HepG2 (cell line): Measurements from ENCODE around the gene LAMA1. TPM values are rescaled to one million over a fixed set of nuclear protein-coding genes. Genes with fewer than 3 reads are reported as not detected.

Source experiments
- ATAC-seq: fragments of 200-7000 bp; cut with Tn5 transposase; 3 replicates; pipeline ENCODE4 v1.9.1; 2020; ENCODE audit warnings: mild to moderate bottlenecking, moderate library complexity
- BruUV-seq: library from RNA; stranded (reverse); fragments of 400-500 nt; replicated peaks from 2 replicates; lab custom pipeline; 2021; lab: Mats Ljungman, UMichigan
- CTCF ChIA-PET: fragments of 300-600 bp; formaldehyde crosslinking; extraction: SDS; loops from one replicate; lab custom pipeline; 2021; ENCODE audit warnings: low total read pairs, inconsistent platforms, low intra/inter-chr PET ratio; lab: Yijun Ruan, JAX
- POLR2A ChIA-PET: fragments of 350-600 bp; sonication (Branson Sonifier 250); formaldehyde crosslinking; loops from one replicate; lab custom pipeline; 2020; ENCODE audit warnings: antibody characterized with exemption, inconsistent platforms; lab: Yijun Ruan, JAX
- DNase-seq: peaks from one replicate; pipeline ENCODE4 v3.0.0-alpha.2; 2015; ENCODE audit warnings: low spot score
- FAIRE-seq: peaks from 3 replicates; lab custom pipeline; 2011; peaks lifted over from hg19 to GRCh38; lab: Jason Lieb, UNC
- H2AFZ ChIP-seq: one replicate; pipeline ENCODE4 v1.6.1; 2011; ENCODE audit warnings: low read length, inconsistent platforms
- H3K27ac ChIP-seq: fragments of 300-600 bp; 3 replicates; pipeline ENCODE4 v1.8.0; 2011; ENCODE audit warnings: mixed run types, mild to moderate bottlenecking, mixed read lengths, low read length, inconsistent platforms; ENCODE audit not compliant: insufficient read depth; ENCODE audit errors: extremely low read length
- H3K27me3 ChIP-seq, 2 experiments: fragments of 200-600 bp in 1 of 2; 2 replicates in 1 of 2; 3 replicates in 1 of 2; pipeline versions ENCODE4 v1.6.0 to v1.8.0; 2011; ENCODE audit warnings: low read length in 2 of 2, mild to moderate bottlenecking in 2 of 2, moderate library complexity in 2 of 2, inconsistent platforms in 1 of 2; ENCODE audit not compliant: insufficient read depth in 2 of 2, control insufficient read depth in 1 of 2
- H3K36me3 ChIP-seq, 2 experiments: fragments of 200-600 bp in 1 of 2; replicated peaks in 1 of 2; 2 replicates in 1 of 2; 3 replicates in 1 of 2; pipeline versions ENCODE4 v1.5.1 to v1.8.0; 2011; ENCODE audit warnings: low read length in 2 of 2, inconsistent platforms in 1 of 2; ENCODE audit not compliant: insufficient read depth in 2 of 2, control insufficient read depth in 1 of 2
- H3K4me1 ChIP-seq: 2 replicates; pipeline ENCODE4 v1.5.1; 2012; ENCODE audit warnings: low read length, inconsistent platforms; ENCODE audit not compliant: insufficient read depth
- H3K4me2 ChIP-seq: 2 replicates; pipeline ENCODE4 v1.6.0; 2011; ENCODE audit warnings: low read depth, low read length, inconsistent platforms
- H3K4me3 ChIP-seq, 3 experiments: fragments of 200-600 bp in 1 of 3; sonication (generic), shearing (Covaris generic) in 1 of 3; replicated peaks in 1 of 3; 2 replicates each; pipeline ENCODE4 v1.5.1; 2011 to 2016; ENCODE audit warnings: low read length in 3 of 3, inconsistent platforms in 2 of 3, low read depth in 2 of 3, mild to moderate bottlenecking in 2 of 3, control low read depth in 1 of 3, mixed read lengths in 1 of 3; ENCODE audit not compliant: insufficient read depth in 1 of 3
- H3K79me2 ChIP-seq: one replicate; pipeline ENCODE4 v1.6.1; 2011; ENCODE audit warnings: low read length, inconsistent platforms; ENCODE audit not compliant: insufficient read depth
- H3K9ac ChIP-seq: 2 replicates; pipeline ENCODE4 v1.6.0; 2011; ENCODE audit warnings: mild to moderate bottlenecking, low read depth, low read length, inconsistent platforms; ENCODE audit not compliant: insufficient read depth
- H3K9me3 ChIP-seq: 2 replicates; pipeline ENCODE4 v1.5.1; 2012; ENCODE audit warnings: mild to moderate bottlenecking, low read length
- H4K20me1 ChIP-seq: 2 replicates; pipeline ENCODE4 v1.6.0; 2011; ENCODE audit warnings: inconsistent platforms, mild to moderate bottlenecking, low read length, moderate library complexity; ENCODE audit not compliant: insufficient read depth
- ATF1 ChIP-seq: IDR thresholded peaks from 2 replicates; pipeline ENCODE4 v1.6.1; 2016; ENCODE audit warnings: mild to moderate bottlenecking, control low read depth
- CREB1 ChIP-seq, 2 experiments: fragments of 450-650 bp in 1 of 2; IDR thresholded peaks; 2 replicates each; pipeline ENCODE4 v1.6.1; 2016 to 2017; ENCODE audit warnings: control low read depth in 1 of 2, mild to moderate bottlenecking in 1 of 2, missing compliant biosample characterization in 1 of 2, missing genetic modification characterization in 1 of 2
- EED ChIP-seq: sonication (generic); formaldehyde crosslinking; IDR thresholded peaks from 2 replicates; pipeline ENCODE4 v1.5.0; 2020; ENCODE audit warnings: mild to moderate bottlenecking, missing genetic modification reagents
- ELF1 ChIP-seq: sonication (generic); formaldehyde crosslinking; IDR thresholded peaks from 2 replicates; pipeline ENCODE4 v1.4.0; 2020; ENCODE audit warnings: missing genetic modification reagents
- GTF2F1 ChIP-seq: fragments of 150-350 bp; IDR thresholded peaks from 2 replicates; pipeline ENCODE4 v1.6.1; 2014; ENCODE audit warnings: low read length
- KMT2A ChIP-seq: sonication (generic); formaldehyde crosslinking; IDR thresholded peaks from 2 replicates; pipeline ENCODE4 v1.4.0; 2020; ENCODE audit warnings: missing genetic modification reagents
- MYNN ChIP-seq: sonication (generic); formaldehyde crosslinking; IDR thresholded peaks from 2 replicates; pipeline ENCODE4 v1.4.0; 2020; ENCODE audit warnings: mild to moderate bottlenecking, low read depth, missing genetic modification reagents
- NCOR1 ChIP-seq: fragments of 200-600 bp; sonication (generic); IDR thresholded peaks from 2 replicates; pipeline ENCODE4 v1.7.0; 2017; ENCODE audit warnings: antibody characterized with exemption, low read length, borderline replicate concordance
- SP4 ChIP-seq: sonication (generic); formaldehyde crosslinking; IDR thresholded peaks from 2 replicates; pipeline ENCODE4 v1.8.1; 2023; ENCODE audit warnings: mild to moderate bottlenecking, missing genetic modification reagents
- SRSF1 ChIP-seq: fragments of 200-400 bp; formaldehyde crosslinking; optimal IDR thresholded peaks from 2 replicates; pipeline ENCODE3; 2017; ENCODE audit warnings: mild to moderate bottlenecking, low read depth, low read length, moderate library complexity
- ZEB1 ChIP-seq: IDR thresholded peaks from 2 replicates; pipeline ENCODE4 v1.6.1; 2012; ENCODE audit warnings: mild to moderate bottlenecking, low read depth, inconsistent platforms; ENCODE audit not compliant: insufficient replicate concordance
- ZFP90 ChIP-seq: sonication (generic); formaldehyde crosslinking; IDR thresholded peaks from 2 replicates; pipeline ENCODE4 v1.8.0; 2022; ENCODE audit warnings: missing genetic modification reagents, mild to moderate bottlenecking, inconsistent platforms, borderline replicate concordance
- ZNF160 ChIP-seq: sonication (generic); formaldehyde crosslinking; IDR thresholded peaks from 2 replicates; pipeline ENCODE4 v1.8.0; 2022; ENCODE audit warnings: mild to moderate bottlenecking, inconsistent platforms, missing genetic modification reagents
- ZNF251 ChIP-seq: sonication (generic); formaldehyde crosslinking; IDR thresholded peaks from 2 replicates; pipeline ENCODE4 v1.9.0; 2021; ENCODE audit warnings: mild to moderate bottlenecking, missing genetic modification reagents
- ZNF33B ChIP-seq: sonication (generic); formaldehyde crosslinking; IDR thresholded peaks from 2 replicates; pipeline ENCODE4 v1.5.1; 2020; ENCODE audit warnings: mild to moderate bottlenecking, missing genetic modification reagents
- ZNF343 ChIP-seq: sonication (generic); formaldehyde crosslinking; IDR thresholded peaks from 2 replicates; pipeline ENCODE4 v1.4.0; 2020; ENCODE audit warnings: mild to moderate bottlenecking, missing genetic modification reagents
- ZNF432 ChIP-seq: sonication (generic); formaldehyde crosslinking; IDR thresholded peaks from 2 replicates; pipeline ENCODE4 v1.5.0; 2020; ENCODE audit warnings: missing genetic modification reagents, mild to moderate bottlenecking, borderline replicate concordance
- ZNF619 ChIP-seq: sonication (generic); formaldehyde crosslinking; IDR thresholded peaks from 2 replicates; pipeline ENCODE4 v1.4.0; 2020; ENCODE audit warnings: mild to moderate bottlenecking, missing genetic modification reagents
- ZNF674 ChIP-seq: sonication (generic); formaldehyde crosslinking; IDR thresholded peaks from 2 replicates; pipeline ENCODE4 v1.5.0; 2020; ENCODE audit warnings: low read depth, mild to moderate bottlenecking, missing genetic modification reagents
- WGBS: methylation state at CpG from one replicate; pipeline ENCODE4 v1.1.6; 2017; ENCODE audit warnings: low lambda C conversion rate; 5-methylcytosine and 5-hydroxymethylcytosine counted together
- in situ Hi-C: cut with HindIII; loops from 2 replicates; pipeline ENCODE4 v1.10.0; 2017; ENCODE audit warnings: low pct_unique_long_range_greater_than_20kb; ENCODE audit not compliant: extremely low pct_ligation_motif_present
- intact Hi-C: fragments of 100-400 bp; cut with micrococcal nuclease; formaldehyde crosslinking; loops from one replicate; pipeline ENCODE4 v1.10.0; 2022; ENCODE audit not compliant: unreplicated experiment
- polyA plus RNA-seq, 8 experiments: library from polyadenylated mRNA; depleted of rRNA in 3 of 8; stranded (reverse) in 7 of 8; unstranded in 1 of 8; fragments of >200 nt; fragmentation: Illumina TruSeq in 4 of 8; extraction: Trizol in 4 of 8; gene quantifications; 2 replicates each; pipeline versions ENCODE4 v1.2.1 to v1.2.3, GENCODE V29; 2011 to 2016; ENCODE audit warnings: low read depth in 4 of 8, missing spikeins in 1 of 8, mixed read lengths in 1 of 8; ENCODE audit not compliant: insufficient read depth in 1 of 8
- total RNA-seq, 5 experiments: library from RNA; depleted of rRNA; stranded (reverse); fragments of >200 nt; fragmentation: Illumina TruSeq; extraction: Trizol; gene quantifications; 2 replicates each; pipeline ENCODE4 v1.2.3, GENCODE V29; 2016; ENCODE audit warnings: low read depth in 1 of 5
- TF ChIP-seq, protein P1 (sequence below): sonication (generic); formaldehyde crosslinking; IDR thresholded peaks from 2 replicates; pipeline ENCODE4 v1.5.0; 2020; ENCODE audit warnings: mild to moderate bottlenecking, missing genetic modification reagents

Gene LAMA1
- total and polyA plus RNA-seq, 2 of the 13 experiments (the other 11 are each of a cell fraction or from before 2014, with no cell fraction given) = 0.05 to 0.44 TPM

- ChIA-PET CTCF (no interaction called here), POLR2A (no interaction called here)
- no peak for TF ChIP-seq GTF2F1
- TF ChIP-seq ZNF619 (CRISPR knock-in tag) = no peak
- TF ChIP-seq ELF1 (CRISPR knock-in tag) = no peak
- in situ Hi-C loops = no loop called here
- H4K20me1 ChIP-seq = no peaks in the 10 kb centered on the region
- H3K9me3 ChIP-seq = no peaks in the 10 kb centered on the region
- no peaks in the 10 kb centered on the region for H3K79me2 ChIP-seq
- intact Hi-C loops = no loop called here
- H3K4me3 ChIP-seq = no peak overlapping the region
- no peak overlapping the region for H3K4me2 ChIP-seq
- no peaks in the 10 kb centered on the region for H3K36me3 ChIP-seq
- no TSS peak for BruUV-seq
- no peak overlapping the region for H2AFZ ChIP-seq
- DNase-seq (no peak), ATAC-seq (no peak), FAIRE-seq (no peak)
- WGBS = 89% methylated on average over 9 of the region's 18 CpGs
- peaks cover 16% of the 10 kb centered on the region for H3K4me1 ChIP-seq
- 0 out of 5 replicates have a peak, but pooled peaks cover 0 to 8% of the 10 kb centered on the region in 2 experiments for H3K27me3 ChIP-seq
- H3K9ac ChIP-seq = no peak overlapping the region
- no peak overlapping the region for H3K27ac ChIP-seq
Observed at GRCh38 chr18:6955304-6955703, 162.3 kb downstream of the LAMA1 start.

DNA sequence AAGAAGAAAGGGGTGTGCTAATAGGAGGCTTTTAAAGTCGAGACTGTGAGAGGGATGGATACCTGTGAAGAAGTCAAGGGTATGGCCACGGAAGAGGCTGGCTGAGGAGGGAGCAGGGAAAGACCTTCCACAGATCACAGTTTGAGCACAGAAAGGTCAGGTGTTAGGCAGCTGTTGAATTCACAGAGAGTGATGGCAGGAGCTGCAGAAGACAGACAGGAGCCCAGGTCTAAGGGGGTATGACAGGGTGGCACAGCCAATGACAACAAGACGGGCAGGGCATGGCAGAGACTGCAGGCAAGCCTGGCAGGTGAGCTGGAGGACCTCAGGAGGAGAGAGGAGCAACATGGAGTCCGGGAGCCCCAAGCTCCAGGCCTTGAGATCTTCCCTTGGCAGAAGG lies 163.1 kb downstream of the LAMA1 start:
- H3K36me3 ChIP-seq = no peaks in the 10 kb centered on the region
- FAIRE-seq (no peak), DNase-seq (no peak), ATAC-seq (no peak)
- BruUV-seq = no TSS peak
- WGBS = 29% methylated on average over 3 of the region's 4 CpGs
- ChIA-PET POLR2A (no interaction called here), CTCF (no interaction called here)
- in situ Hi-C loops (no loop called here), intact Hi-C loops (no loop called here)
- H3K27me3 ChIP-seq = 0 out of 5 replicates have a peak, but pooled peaks cover 0 to 8% of the 10 kb centered on the region in 2 experiments
- no peak overlapping the region for H3K27ac ChIP-seq
- H3K9ac ChIP-seq = no peak overlapping the region
- H3K4me1 ChIP-seq = peaks cover 23% of the 10 kb centered on the region
- H3K4me3 ChIP-seq = no peak overlapping the region
- no peak overlapping the region for H3K4me2 ChIP-seq
- no peaks in the 10 kb centered on the region for H4K20me1 ChIP-seq
- no peaks in the 10 kb centered on the region for H3K9me3 ChIP-seq
- no peaks in the 10 kb centered on the region for H3K79me2 ChIP-seq
- H2AFZ ChIP-seq = no peak overlapping the region
- TF ChIP-seq ZNF33B (no peak), SP4 (CRISPR knock-in tag) (no peak), ZFP90 (CRISPR knock-in tag) (no peak), CREB1 (IDR thresholded peaks at IDR 0.05) (no peak), CREB1 (CRISPR knock-in tag; IDR thresholded peaks at IDR 0.05) (no peak), SRSF1 (no peak), ATF1 (CRISPR knock-in tag) (no peak), ZNF343 (CRISPR knock-in tag) (no peak), ZNF251 (CRISPR knock-in tag) (no peak), KMT2A (CRISPR knock-in tag) (no peak), MYNN (CRISPR knock-in tag) (no peak), ZNF160 (CRISPR knock-in tag) (no peak), ZNF674 (CRISPR knock-in tag) (no peak), ZNF432 (CRISPR knock-in tag) (no peak), EED (no peak), NCOR1 (no peak), ZEB1 (no peak)
- TF ChIP-seq, protein P1, sequence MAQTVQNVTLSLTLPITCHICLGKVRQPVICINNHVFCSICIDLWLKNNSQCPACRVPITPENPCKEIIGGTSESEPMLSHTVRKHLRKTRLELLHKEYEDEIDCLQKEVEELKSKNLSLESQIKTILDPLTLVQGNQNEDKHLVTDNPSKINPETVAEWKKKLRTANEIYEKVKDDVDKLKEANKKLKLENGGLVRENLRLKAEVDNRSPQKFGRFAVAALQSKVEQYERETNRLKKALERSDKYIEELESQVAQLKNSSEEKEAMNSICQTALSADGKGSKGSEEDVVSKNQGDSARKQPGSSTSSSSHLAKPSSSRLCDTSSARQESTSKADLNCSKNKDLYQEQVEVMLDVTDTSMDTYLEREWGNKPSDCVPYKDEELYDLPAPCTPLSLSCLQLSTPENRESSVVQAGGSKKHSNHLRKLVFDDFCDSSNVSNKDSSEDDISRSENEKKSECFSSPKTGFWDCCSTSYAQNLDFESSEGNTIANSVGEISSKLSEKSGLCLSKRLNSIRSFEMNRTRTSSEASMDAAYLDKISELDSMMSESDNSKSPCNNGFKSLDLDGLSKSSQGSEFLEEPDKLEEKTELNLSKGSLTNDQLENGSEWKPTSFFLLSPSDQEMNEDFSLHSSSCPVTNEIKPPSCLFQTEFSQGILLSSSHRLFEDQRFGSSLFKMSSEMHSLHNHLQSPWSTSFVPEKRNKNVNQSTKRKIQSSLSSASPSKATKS = no peak
